Measurements from ENCODE around the gene CYP11A1.

Gene CYP11A1

GRCh38 chr15:74367296-74367854, at the start of gene CYP11A1:
Gene CYP11A1 (minus strand): TSS chr15:74367646. CDS start chr15:74367585, 61 bp downstream.
- ChIA-PET CTCF (interaction anchor here (1.0 to 22.3 kb wide), 4 partner anchors 9 to 401 kb away, joined by 3 to 827 read pairs (median 6); partner anchors contain the start of gene SEMA7A), POLR2A (no interaction called here)
- TF ChIP-seq, protein P1, sequence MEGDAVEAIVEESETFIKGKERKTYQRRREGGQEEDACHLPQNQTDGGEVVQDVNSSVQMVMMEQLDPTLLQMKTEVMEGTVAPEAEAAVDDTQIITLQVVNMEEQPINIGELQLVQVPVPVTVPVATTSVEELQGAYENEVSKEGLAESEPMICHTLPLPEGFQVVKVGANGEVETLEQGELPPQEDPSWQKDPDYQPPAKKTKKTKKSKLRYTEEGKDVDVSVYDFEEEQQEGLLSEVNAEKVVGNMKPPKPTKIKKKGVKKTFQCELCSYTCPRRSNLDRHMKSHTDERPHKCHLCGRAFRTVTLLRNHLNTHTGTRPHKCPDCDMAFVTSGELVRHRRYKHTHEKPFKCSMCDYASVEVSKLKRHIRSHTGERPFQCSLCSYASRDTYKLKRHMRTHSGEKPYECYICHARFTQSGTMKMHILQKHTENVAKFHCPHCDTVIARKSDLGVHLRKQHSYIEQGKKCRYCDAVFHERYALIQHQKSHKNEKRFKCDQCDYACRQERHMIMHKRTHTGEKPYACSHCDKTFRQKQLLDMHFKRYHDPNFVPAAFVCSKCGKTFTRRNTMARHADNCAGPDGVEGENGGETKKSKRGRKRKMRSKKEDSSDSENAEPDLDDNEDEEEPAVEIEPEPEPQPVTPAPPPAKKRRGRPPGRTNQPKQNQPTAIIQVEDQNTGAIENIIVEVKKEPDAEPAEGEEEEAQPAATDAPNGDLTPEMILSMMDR (IDR thresholded peaks at IDR 0.05; ENCODE audit: control extremely low read depth, extremely low read depth, low read depth, missing control alignments): no peak
- DNase-seq (ENCODE audit: extremely low spot score): peak; percentile 12

GRCh38 chr15:74417225-74417624, 49.8 kb upstream of the CYP11A1 start:
- ChIA-PET CTCF (interaction anchor here (1.0 kb wide), 1 partner anchor 35 kb away, joined by 3 read pairs; no protein-coding TSS in a partner anchor), POLR2A (interaction anchor here (1.1 to 1.9 kb wide), 3 partner anchors 12 to 15 kb away, joined by 3 to 5 read pairs (median 4); no protein-coding TSS in a partner anchor)
- no peak for DNase-seq (ENCODE audit: extremely low spot score)
- TF ChIP-seq, protein P1 (IDR thresholded peaks at IDR 0.05; ENCODE audit: control extremely low read depth, extremely low read depth, low read depth, missing control alignments): no peak

DNA sequence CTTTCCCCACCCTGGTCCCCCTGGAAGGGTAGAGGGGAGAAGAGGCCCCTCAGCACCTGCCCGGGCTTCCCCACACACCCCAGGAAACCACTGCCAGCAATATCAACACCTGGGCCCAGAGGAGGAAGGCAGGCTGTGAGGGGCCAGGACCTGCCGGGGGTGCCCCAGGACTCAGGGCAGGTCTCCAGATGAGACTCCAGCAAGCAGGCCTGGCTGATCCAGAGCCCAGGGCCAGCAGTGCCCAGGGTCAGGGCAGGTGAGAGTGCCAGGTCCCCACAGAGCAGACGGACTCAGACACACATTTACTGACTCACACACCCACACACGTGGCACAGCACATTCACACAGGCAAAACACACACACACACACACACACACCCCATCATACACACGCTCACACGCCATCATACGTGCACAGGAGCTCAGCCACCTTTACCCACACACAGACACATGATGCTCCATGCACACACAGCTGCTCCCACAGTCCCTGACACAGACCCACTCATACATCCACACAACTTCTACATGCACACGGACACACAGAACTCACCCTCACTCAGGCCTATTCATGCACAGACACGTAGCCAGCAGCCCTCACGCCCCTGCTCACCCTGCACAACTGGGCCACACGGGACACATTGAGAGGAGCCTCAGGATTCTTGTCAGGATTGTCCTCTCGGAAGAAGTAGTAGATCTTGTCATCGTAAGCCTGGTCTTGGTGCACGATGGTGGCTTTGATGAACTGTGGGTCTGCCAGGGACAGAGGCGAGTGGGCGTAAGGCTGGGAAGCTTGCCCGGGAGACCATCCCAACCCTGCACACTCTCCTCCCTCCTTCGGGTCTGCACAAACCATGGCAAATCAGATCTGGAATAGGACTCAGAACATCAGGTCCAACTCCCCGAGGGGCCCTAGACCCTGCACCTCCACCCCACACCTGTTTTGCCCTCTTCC, 48.8 kb upstream of the CYP11A1 start:
- ChIA-PET POLR2A (interaction anchor here (0.5 kb wide), 1 partner anchor 34 kb away, joined by 4 read pairs; no protein-coding TSS in a partner anchor), CTCF (interaction anchor here (1.0 to 1.5 kb wide), 2 partner anchors 7 to 34 kb away, joined by 3 to 4 read pairs; no protein-coding TSS in a partner anchor)
- TF ChIP-seq, protein P1 (IDR thresholded peaks at IDR 0.05; ENCODE audit: control extremely low read depth, extremely low read depth, low read depth, missing control alignments): no peak
- DNase-seq (ENCODE audit: extremely low spot score): no peak

GRCh38 chr15:74414603-74415338, 47.3 kb upstream of the CYP11A1 start:
- TF ChIP-seq, protein P1 (IDR thresholded peaks at IDR 0.05; ENCODE audit: control extremely low read depth, extremely low read depth, low read depth, missing control alignments): no peak
- ChIA-PET CTCF (interaction anchor here (1.5 to 2.9 kb wide), 2 partner anchors 9 to 12 kb away, joined by 4 to 9 read pairs; no protein-coding TSS in a partner anchor), POLR2A (no interaction called here)
- no peak for DNase-seq (ENCODE audit: extremely low spot score)

DNA sequence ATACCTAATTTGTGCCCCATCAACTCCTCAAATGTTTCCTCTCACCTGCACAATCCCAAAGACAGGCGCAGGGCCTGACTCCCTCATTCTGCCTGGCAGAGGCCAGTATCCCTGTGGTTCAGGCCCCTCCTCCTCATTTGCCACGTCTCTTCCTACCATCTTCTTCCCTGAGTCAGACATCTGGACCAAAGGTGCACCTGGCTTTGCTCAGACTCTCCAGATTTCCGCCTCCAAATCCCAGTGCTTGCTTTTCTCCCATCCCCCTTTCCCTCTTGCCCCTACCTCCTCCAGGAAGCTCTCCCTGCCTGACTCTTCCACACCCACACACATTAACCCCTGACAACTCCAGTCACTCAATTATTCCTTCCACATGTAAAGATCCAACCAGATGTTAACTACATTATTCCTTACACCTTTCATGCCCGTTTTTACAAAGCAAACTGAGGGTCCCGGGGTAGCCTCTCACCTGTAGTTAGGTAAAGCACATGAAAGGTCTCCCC, 46.7 kb upstream of the CYP11A1 start:
- DNase-seq (ENCODE audit: extremely low spot score): no peak
- ChIA-PET POLR2A (no interaction called here), CTCF (interaction anchor here (1.5 to 2.9 kb wide), 3 partner anchors 10 to 12 kb away, joined by 4 to 9 read pairs (median 4); no protein-coding TSS in a partner anchor)
- TF ChIP-seq, protein P1 (IDR thresholded peaks at IDR 0.05; ENCODE audit: control extremely low read depth, extremely low read depth, low read depth, missing control alignments): no peak
